Right hindlimb (tissue), 1 donor: Measurements from ENCODE around the gene RASSF8.

Experiments used
- DNase-seq: peaks from one replicate; pipeline ENCODE4 v3.0.0-alpha.2; 2018

The RASSF8 gene

DNA sequence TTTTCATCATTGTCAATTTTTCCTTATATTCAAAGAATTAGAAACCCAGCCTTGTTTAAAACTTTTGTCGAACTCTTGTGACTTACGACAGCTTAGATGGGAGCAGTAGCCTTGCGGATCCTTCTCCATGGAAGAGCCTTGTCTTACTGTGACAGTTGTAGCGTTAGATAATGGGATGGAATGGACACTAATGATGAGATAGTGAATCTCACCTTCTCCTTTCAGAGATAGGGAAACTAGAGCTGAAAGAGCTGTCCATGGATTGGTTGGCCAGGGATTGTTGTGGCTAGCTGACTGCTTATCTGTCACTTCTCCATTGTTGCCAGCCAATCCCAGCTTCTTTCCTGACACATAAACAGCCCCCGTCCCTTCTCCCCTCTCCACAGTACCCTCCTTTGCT is 107.0 kb downstream of the RASSF8 start:
- DNase-seq = no peak

DNA sequence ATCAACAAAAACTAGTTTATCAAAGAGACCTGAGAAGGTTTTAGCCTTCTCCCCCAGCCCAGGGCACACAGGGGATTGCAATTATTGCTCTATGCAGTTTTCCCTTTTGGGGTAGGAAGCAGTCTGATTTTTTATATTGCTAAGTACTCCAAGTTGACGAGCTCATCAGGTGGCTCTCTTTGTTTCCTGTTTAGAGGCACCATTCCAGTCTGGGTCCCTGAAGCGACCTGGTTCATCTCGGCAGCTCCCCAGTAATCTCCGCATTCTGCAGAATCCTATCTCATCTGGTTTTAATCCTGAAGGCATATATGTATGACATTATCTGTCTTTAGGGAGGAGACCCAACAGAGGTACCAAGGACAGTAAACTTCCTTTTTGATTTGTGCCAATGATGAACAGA is 110.0 kb downstream of the RASSF8 start:
- DNase-seq = no peak

DNA sequence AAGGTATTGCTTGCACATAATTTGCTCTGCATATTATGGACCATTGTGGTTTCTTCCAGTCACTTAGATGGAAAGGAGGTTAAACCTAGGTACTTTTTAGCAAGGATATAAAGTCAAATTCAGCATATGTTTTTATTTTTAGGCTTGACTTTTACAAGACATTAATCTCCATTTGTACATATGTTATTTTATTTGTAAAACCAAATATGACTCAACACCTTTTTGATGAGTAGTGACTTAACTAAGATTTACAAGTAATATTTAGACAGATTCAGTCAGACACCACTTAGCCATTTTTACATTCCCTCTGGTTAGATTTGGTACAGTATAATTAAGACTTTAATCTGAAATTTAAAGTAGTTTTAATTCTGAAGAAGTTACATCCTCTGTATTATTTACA is 111.3 kb downstream of the RASSF8 start:
- no peak for DNase-seq

DNA sequence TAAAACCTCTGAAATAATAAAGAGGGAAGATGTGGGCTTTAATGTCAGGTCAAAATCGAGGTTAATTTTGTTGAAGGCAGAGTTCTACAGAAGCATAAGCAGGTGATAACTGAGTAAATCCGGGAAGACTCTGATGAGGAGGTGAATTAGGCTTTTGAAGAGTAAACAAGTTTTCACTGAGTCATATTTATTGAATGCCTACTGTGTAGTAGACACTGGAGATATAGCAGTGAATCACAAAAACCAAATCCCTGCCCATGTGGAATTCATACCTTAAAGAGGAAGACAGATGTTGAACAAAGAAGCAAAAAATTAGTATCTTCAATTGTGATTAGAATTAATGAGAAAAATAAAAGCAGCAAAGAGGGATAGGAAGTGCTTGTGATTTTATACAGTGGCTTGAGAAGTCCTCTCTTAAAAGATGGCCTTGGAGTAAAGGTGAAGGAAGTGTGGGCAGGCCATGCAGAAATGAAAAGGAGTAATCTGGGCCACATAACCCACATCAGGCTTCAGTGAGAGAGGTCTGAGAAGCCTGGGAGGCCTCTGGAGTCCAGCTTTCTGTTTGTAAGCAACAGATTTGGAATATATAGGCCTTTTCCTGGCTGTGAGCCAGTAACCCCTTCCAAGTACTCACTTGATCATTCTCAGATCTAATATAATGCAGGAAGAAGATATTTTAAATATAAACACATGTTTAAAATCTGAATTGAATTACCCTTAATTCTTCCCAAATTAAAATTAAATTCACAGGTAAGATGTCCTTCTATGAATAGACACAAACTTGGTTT is 119.6 kb downstream of the RASSF8 start:
- DNase-seq = peak; percentile 52

DNA sequence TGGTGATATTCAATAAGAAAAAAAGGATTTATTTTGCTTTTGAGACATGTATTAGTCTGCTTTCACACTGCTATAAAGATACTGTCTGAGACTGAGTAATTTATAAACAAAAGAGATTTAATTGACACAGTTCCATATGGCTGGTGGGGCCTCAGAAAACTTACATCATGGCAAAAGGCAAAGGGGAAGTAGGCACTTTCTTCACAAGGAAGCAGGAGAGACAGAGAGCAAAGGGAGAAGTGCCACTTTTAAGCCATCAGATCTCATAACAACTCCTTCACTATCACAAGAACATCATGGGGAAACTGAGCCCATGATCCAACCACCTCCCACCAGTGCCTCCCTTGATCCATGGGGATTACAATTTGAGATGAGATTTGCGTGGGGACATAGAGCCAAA is 122.4 kb downstream of the RASSF8 start:
- no peak for DNase-seq

DNA sequence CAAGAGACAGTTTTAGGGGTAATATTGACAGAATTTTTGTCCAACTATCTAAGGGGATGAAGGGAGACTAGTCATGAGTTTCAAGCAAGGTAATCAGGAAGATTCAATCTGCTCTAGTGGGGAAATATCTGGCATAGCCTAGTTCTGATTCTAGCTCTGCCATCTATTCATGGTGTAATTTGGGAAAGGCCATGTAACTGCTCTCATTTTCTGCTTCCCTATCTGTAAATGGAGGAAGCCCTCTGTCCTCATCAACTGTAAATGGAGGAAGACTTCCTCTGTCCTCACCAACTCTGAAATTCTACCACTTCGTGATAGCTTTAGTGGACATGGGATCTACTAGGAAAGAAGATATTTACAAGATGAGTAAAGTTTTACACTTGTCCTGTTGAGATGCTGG is 128.5 kb downstream of the RASSF8 start:
- no peak for DNase-seq

DNA sequence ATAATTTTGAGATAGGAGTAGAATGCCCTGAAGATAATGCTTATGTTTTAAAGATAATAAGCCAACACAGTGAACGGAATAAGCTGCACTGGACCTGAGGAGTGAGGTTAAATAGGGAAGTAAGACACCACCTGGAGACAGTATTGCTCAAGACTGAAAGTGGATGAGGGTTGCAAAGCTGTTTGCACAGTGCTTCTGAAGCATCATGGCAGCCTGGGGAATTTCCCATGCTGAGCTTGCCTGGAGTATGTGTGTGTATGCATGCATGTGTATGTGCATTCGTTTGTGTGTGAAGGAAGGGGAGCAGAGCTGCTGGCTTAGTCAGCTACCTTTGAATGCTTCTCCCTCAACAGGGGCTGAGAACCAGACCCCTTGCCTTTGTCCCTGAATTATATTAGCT is 130.5 kb downstream of the RASSF8 start:
- DNase-seq = no peak

DNA sequence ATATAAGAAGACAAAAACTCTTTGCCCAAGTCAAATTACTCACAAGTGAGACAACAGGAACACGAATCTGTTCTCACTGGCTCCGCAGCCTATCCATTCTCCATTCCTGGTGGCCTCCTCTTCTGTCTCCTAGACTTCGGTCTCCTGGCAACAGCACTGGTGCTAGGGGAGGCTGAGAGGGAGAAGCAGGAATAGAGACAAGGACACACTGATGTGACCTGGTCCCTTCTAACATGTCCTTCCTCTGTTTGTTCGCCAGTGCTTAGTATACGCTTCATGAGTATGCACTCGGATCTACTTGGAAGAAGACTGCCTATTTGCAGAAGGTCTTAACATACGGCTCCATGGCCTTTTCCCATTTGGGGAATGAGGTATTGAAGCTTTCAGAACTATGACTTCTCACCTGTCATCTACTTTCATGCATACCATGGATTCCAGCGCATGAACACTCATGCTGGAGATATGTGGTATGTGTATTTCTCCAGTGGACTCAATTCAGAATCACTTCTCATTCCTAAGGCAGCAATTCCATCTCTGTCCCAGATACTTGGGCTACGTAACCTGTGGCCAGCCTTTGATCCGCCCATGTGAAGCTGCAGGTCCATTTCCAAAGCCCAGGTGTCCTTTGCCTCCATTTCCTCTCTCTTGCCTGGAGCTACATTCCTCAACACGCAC is 132.5 kb downstream of the RASSF8 start:
- DNase-seq = no peak

DNA sequence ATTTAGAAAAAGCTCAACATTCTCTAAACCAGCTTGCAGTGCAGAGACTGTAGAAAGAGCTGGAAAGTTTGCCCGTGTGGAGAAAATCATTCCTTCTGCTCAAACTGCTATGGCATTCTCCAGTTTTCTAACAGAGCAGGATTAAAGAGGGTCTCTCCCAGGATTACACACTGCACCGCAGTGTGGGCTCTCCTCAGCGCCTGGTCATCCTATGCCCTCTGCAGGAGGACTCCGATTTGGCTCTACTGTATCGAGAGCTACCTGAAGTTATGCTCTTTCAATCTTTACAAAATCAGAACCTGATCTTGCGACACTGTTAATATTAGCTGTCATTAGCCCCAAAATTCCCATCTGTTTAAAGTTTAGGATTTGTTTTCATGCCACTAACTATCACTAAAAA is 133.3 kb downstream of the RASSF8 start:
- peak; percentile 41 for DNase-seq

DNA sequence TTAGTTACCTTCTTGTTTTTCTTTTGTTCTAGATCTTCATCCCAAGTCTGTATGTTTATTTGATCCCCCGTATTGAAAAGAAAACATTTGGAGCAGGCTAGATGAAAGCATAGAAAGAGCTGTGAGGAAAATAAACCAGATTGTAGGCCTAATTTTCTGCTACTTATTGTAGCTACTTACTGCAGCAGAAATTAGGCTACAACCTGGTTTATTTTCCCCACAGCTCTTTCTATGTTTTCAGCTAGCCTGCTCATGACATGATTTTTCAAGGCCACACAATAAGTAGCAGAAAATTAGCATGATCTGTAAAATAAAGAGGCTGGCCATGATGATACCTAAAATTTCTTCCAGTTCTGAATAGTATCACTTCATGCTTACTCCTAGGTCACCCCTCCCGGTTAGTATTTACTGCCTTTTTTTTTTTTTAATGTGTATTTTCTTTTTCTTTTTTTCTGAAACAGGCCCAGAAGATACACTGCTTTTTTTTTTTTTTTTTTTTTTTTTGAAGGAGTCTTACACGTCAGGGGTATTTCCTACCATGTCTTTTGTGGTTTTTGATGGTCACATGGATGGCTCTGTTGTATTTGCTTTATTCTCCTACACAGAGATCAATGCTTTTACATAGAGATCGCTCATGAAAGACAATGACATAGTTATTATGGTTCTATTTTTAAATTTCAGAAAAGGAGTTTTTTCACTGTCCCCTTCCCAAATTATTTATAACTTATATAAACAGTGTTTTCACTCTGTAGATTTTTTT is 134.0 kb downstream of the RASSF8 start:
- DNase-seq = no peak

DNA sequence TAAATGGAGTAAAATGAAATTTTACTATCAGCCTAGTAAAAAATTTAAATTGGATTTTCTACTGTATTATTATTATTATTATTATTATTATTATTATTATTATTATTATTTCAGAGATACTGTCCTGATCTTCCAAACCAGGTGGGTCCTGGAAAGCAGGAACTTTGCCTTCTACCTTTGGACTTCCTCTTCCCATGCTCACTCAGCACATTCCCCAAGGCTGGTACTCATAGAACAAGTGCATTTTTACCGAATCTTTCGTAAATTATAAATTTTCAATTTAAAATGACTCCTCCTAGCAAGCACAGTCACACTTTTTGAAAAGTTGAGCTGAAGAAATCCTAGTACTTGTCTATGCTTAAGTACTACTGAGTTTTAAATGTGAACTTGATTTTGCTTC is 136.7 kb downstream of the RASSF8 start:
- DNase-seq = no peak

DNA sequence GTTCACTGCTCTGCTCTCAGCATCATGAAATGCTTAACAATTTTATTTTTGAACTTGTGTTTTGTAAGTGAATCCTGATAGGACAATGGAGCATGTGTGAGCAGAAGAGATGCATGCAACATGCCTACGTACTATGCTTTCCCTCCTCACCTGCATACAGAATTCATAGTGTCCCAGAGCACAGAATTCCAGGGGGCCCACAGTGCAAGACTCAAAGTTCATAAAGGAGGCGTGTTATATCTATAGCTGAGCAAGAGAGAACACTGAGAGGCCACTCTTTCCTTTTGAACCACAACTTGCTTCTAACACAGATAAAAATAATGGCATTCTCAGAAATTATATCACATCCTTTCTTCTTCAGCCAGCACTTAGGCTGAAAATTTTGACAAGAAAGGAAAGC is 137.6 kb downstream of the RASSF8 start:
- no peak for DNase-seq

DNA sequence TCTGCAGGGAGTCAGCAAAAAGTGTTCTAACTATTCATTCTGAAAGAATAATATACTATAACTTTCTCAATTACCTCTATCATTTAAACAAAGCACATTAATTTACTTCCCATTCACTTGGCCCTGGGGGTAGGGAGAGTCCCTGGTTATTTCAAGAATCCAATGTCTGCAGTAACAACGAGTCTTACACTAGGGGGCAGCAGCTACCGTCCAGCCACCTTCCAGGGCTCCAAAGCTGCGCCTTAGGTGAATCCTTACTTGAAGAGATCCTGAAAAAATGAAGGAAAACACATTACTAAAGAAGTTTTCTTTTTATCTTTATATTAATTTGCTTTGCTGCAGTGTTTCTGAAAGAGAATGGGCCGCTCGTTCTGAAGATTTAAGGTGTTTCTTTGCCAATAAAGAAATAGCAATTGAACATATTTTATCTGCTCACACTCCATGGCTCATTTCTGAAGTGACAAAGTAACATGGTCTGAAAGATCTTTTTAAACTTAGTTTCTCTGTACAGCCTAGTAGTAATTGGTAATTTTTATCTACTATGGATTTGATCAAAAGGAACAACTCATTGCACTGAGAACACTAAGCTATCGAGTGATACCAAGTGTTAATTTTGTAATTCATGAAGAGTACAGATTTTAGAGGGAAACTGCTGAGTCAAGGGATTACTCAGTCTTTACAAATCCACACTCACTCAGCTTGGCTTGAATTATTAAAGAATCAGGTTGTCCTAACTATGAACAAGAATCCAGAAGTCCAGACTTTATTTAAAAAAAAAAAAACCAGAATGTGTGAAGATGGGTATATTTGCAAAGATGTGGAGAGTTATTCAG is 138.8 kb downstream of the RASSF8 start:
- peak; percentile 79 for DNase-seq

DNA sequence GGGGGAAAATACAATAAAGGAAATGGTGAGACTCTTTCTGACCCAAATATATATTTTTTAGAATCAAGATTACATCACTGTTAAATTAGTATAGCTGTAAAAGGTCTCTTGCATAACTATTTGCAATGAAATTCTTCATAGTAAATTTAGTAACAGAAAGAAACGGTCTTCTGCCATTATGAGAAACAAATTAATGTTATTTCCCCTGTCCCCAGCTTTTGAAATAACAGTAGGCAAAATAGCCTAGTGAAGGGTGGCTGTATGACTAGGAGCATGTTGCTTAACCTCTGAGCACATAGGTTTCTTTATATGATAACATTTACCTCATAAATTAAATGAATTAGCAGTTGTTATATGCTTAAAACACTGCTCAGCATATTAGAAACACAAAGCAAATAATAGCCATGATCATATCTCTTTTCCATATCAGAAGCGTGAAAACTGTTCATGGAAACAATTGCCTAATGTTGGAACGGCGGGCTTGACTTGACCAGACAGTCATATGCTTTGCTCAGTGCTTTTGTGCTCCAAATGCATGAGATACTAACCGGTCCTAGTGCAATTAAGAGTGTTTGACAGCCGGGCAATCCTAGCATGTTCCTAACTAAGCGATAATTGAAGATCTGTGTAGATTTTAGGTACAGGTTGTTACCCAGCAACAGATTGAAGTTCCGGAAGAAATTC is 142.3 kb downstream of the RASSF8 start:
- no peak for DNase-seq

DNA sequence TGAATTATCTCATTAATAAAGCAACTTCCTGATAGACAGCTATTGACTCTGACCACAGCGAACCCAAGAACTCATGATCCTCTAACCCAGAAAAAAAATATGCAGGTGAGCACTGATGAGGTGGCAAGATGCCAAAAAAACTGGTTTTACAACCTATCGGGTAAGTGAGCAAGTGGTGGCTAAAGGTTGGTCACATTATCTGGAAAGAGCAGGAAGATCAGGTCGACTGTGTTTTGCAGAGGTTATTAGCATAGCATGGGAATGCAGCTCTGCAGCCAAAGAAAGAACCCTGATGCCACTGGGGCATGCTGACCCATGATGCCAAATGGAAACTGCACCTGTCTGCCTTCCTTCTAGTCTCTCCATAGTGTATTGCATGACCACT is 142.9 kb downstream of the RASSF8 start:
- no peak for DNase-seq

DNA sequence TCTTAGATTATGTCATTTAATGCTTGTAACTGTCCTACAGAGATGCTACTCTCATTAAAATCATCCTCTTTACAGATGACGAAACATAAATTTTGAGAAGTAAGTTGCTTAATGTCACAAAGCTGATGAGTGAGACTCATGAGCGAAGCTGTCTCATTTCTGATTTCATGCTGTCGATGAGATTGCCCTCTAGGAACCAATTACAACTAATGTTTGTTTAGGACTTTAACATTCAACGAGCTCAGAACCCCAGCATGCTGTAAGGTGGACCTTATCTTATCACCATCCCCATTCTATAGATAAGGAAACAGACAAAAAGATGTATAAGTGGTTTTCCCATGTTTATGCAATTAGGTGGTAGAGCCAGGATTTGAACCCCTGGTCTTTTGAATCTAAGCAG is 143.3 kb downstream of the RASSF8 start:
- DNase-seq = no peak

DNA sequence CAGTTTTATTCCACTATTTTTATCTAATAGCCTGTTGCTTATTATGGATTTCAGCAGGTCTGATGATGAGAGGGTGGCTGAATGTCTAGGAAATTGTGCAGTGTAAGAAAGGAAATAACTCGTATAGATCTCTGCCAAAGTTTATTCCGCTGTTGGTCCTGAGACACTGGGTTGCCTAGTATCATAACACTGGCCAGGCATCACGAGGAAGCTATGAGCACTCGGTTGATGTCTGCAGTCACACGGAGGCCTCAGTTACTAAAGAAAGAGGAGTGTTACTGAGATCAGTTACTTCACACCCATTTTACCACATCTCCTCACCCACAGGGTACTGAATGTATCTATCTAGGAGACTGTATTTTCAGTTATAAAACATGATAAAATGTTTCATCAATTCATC is 144.5 kb downstream of the RASSF8 start:
- DNase-seq = peak; percentile 42

DNA sequence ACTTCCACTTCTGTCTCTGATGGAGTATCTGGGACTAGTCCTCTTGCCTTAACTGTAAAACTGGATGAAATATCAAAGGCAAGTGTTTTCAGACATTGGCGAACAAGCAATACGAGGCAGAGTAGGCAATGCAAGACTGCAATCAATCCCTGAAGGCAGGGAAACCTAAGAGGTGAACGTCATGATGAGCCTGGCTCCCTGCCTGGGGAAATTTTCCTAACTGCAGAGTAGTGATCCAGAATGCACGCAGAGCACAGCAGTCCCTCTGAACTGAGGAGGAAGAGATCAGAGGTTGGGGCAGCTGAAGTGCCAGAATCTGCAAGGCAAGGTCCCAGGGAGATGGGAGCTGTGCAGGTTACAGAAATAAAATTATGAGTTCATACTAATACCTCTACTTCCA is 147.9 kb downstream of the RASSF8 start:
- no peak for DNase-seq

DNA sequence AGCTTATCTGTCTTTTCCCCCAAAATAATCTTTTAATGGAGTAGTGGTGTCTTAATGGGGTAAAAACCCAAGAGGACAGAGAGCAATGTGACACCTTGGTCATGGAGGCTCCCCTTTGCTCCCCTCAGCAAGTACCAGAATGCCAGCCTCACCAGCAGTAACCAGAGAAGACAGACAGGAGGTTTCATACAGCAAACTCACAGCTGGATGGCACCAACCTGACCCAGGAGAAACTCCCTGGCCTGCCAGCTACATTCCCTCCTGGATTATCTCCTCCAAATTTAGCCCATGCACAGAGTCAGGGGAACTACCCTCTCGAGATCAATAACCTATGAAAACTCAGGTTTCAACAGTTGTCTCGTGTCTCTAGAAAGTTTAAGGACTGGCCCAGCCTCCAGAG is 150.4 kb downstream of the RASSF8 start:
- no peak for DNase-seq

DNA sequence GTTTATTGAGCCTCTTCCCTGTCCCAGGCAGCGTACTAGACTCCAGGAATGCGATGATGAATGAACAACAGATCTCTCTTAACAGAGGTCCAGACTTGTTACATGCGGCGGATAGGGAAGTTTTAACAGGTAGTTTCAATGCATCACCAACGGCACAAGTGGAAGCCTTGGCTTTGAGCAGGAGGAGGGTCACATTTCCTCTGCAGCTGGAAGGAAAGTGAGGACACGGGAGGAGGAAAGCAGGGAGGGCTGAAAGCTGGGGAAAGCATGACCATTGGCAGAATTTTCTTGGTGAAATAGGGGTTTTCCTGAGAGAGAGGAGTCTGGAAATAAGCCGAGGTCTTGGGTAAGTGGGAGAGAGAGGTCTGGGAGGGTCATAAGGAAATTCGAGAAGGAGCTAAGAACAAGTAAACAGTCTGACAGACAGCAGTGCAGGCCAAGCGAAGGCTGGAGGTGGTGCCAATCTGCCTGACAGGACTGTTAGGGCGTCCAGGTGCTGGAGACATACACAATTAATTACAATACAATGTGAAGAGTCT is 150.9 kb downstream of the RASSF8 start:
- DNase-seq = peak; percentile 66

DNA sequence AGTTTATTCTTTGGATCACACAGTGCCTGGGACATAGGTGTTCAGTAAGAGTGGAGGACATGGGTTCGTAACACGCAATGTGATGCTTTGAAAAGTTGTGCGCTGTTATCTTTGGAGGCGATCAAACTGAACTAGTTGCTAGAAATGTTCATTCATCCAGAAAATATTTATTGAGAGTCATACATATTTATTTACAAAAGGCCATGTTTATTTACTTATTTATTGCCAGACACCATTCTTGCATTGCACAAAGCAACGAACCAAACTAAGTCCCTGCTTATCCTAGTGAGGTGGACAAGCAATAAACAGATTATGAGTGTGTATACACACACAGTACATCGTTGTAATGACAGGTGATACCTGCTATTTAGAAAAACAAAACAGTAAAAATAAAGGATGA is 153.8 kb downstream of the RASSF8 start:
- DNase-seq = no peak

DNA sequence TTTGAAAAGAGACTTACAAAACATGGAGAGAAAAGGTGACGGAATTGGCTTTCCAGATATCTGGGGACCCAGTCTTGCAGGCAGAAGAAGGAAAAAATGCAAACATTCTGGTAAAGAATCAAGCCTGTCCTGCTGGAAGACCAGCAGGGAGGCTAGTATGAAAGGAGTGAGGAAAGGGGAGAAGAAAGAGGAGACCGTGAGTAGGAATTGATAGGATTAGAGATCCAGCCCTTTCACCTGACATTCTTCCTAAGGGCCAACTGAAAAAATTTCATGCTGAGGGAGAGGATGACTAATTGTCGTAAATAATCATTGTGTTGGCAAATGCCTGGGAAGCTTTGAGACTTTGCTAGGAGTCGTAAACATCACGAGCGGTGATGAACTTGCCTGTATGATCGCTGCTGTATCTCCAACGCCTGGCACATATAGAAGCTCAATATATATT is 154.2 kb downstream of the RASSF8 start:
- no peak for DNase-seq
